Jurkat, Clone E6-1 (cell line): ENCODE results near the gene IFNGR1.

Source experiments
- DNase-seq: peaks from one replicate; pipeline ENCODE4 v3.0.0-alpha.2; 2011; ENCODE audit warnings: low read depth, low spot score
- H3K4me3 ChIP-seq: 2 replicates; pipeline ENCODE4 v1.5.1; 2011; ENCODE audit warnings: mild to moderate bottlenecking, low read length, control low read depth, moderate library complexity

The IFNGR1 gene

DNA sequence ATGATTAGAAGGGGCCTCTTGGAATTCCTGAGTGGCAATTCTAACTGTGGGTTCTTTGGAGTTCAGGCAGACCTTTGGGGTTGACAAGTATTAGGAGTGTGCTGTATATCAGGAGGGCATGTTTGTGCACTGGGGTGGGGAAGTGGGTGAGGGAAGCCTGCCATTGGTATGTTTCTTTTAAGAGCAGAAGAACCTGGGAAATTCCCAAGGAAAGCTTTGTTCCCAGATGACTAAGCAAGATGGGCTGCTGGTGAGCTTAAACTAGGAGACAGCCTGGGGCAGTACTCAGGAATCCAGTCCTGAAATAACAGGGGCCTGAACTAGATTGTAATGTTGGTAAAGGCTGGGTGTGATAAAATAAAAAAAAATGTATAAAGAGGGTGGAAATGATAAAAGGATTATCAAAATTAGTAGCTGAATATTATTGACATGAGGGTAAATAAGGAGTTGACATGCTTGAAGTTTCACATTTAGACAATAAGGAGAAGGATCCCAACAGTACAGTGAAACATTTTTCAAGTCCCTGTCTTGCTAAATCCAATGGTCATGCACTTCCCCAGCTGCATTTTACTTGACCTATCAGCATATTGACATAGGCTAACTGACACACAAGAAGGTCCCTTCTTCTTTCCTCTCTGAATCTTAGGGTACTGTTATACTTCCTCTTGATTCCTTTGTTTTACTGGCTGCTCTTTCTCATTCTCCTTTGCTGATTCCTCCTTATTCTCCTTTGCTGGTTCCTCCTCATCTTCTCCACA is 18.4 kb upstream of the IFNGR1 start:
- H3K4me3 ChIP-seq = no peak overlapping the region
- DNase-seq = no peak

DNA sequence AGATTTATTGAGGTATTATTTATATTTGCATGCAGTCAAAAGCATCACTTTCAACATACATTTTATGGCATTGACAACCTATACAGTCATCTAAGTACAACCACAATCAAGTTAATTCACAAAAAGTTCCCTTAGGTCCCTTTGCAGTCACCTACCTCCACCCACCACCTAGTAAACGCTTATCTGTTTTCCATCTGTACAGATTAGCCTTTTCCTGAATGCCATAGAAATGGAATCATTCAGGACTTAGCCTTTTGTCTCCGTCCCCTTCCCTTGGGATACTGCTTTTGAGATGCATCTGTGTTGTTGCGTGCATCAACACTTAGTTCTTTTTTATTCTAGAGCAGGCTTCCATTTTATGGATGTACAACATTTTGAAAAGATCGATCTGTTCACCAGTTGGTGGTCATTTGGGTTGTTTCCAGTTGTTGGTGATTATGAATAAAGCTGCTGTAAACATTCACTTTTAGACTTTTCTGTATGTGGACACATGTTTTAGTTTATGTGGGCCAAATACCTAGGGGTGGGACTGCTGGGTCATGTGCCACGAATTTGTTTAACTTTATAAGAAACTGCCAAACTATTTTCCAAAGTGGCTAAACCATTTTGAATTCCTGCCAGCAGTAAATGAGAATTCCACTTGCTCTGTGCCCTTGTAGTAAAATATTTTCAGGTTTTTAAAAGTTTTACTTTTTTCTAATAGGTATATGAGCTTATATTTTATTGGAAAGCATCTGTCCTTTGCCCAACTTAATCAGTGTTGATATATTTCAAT is 17.6 kb upstream of the IFNGR1 start:
- no peak for DNase-seq
- no peak overlapping the region for H3K4me3 ChIP-seq

DNA sequence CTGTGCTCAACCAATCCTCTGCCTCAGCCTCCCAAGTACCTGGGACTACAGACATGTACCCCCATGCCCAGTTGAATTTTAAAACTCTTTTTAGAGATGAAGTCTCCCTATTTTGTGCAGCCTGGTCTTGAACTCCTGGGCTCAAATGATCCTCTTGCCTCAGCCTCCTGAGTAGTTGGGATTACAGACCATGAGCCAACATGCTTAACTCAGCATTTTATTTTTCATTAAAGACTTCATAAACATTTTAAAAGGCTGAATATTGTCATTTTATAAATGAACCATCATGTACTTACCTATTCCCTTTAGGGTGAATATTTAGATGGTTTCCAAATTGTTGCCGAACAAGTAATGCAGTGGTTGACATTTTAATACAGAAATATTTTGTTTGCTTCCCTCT is 16.5 kb upstream of the IFNGR1 start:
- no peak for DNase-seq
- no peak overlapping the region for H3K4me3 ChIP-seq

DNA sequence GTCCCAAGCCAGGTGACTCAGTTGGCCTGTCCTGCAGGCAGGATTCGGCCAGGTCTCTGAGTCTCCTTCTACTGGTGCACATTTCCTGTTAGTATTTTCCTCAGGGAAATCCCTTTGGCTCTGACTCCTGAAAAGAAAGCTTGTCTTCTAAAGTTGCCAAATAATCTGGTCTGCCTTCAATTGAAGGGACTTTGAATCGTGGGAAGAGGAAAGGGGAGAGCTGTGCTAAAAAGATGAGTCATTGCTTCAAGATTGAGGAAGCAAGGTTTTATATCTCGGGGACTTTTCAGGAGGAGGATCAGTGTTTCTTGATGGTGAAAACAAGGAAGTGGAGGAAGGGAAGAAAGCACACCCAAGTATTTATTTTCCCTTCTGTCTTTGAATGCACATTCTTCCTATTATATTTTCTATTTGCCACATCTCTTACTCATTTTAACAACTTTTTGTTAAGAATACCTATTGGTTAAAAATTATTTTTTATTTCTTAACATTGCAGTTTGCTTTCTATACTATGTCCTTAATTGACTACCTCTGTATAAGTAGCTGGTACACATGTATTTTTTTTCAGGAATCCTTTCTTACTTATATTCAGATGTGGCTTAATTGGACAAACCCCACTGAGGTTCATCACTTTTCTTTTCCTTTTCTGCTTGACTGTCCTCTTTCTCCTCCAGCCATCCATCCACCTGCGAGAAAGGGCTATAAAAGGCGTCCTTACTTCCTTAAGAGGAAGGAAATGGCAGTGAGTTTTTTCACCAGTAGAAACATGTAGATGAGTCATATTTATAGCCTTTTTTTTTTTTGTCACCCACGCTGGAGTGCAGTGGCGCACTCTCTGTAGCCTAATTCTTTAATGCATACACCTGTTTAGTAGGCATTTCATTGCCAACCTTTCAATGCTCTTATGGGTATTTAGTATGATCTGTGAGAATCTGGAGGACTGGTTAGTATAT is 15.0 kb upstream of the IFNGR1 start:
- peak; percentile 61 for DNase-seq

DNA sequence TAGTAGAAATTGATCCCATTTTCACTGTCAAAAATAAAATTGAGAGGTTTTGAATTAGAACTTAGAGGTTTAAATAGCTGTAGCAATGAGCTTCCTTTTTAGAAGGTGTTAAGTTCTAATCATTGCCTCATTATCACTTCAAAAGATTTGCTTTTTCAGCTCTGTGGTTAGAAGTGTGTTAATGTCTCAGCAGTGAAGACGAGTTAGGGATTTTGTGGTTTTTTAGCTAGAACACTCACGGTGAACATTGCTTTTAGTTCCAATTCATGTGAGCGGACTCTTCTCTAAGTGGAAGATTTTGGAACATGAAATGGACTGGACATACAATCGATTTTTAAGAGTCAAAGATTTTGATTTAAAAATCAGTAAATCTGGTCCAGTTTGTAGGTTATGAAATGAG is 12.7 kb upstream of the IFNGR1 start:
- peak; percentile 85 for DNase-seq
- H3K4me3 ChIP-seq = no peak overlapping the region

More for the DNA sequence above, 15.0 kb upstream of the IFNGR1 start:
- no peak overlapping the region for H3K4me3 ChIP-seq

DNA sequence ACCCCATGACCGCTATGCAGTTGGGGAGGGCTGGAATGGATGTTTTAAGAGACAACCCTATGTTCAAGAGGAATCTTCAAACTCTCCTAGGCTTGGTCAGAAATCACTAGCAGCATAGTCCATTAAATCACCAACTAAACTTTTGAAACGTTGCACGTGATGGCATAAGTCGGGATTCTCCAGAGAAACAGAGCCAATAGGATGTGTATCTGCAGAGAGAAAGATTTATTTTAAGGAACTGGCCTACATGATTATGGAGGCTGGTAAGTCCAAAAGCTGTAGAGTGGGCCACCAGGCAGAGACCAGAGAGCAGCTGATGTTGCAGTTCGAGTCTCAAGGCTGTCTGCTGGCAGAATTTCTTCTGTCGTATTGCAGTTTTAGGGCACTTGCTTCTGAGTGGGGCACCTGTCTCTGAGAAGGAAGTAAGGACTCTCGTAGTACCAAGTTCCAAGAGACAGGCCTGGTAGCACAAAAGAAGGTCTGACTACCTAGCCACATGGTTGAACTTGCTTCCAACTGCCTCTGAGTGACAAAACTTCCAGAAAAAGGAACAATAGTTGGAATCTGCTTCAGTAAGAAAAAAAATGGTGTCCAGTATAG is 11.9 kb upstream of the IFNGR1 start:
- no peak for DNase-seq
- H3K4me3 ChIP-seq = no peak overlapping the region

DNA sequence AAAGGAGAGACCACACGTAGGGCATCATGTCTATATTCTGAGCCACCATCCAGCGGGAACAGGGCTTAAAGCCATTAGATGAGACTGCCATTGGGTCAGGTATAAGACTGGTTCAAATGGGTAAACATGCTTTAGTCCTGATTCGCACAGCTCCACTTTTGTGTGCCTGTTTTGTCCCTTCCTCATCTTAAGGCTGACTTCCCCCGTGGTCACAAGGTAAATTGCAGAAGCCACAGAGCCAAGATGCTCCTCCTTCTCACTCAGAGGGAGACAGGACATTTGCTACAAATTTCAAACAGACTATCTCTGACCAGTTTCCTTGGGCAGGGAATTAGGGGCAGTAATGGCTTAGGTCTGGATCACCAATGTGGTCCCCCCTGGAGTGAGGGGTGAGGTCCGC is 11.4 kb upstream of the IFNGR1 start:
- DNase-seq = no peak

DNA sequence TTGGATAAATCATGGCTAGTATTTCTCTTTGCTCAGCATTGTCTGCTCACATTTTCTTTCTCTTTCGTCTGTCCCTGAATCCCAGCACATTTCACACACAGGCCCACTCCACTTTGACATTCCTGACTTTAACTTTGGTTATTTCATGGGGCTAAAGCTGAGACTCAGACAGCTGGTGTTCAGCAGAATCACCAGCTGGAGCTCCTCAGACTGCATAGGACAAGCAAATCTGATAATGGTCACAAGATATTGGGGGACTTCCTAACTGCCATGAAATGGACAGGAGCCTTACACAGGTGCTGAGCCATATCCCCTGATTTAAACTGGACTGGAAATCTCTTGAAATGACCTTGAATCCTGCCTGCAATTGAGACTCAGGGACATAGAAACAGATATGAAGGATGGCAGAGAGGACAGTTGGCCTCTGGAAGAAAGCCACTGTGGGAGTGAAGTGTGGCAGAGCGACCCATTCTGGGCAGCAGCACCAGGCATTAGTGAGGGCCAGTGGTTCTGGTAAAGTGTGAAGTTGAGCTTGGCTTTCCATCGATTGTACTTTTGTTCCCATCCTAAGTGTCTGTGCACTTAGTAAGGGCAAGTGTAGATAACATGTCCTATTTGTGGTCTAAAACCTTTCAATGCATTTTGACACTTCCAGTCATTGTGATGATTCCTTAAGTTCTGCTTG is 10.0 kb upstream of the IFNGR1 start:
- no peak overlapping the region for H3K4me3 ChIP-seq

More for the DNA sequence above, 11.4 kb upstream of the IFNGR1 start:
- H3K4me3 ChIP-seq = no peak overlapping the region

DNA sequence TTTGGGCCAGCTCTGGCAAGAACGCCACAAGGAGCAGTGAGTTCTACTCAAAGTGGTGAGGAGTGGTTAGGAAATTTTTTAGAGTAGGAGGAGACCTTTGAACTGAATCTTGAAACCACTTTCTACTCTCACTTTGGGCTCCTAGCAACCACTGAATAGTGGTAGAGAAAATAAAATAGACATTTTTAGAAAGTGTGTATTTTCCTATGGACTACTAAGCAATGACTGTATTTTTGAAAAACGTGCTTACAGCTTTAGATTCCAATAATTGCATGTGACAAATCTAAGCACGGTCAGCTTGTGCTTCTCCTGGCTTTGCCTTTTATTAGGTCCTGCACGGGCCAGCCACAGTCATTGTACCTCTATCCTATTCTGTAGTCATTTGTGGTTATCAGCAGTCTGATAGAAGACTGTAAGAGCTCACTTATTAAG is 8.7 kb upstream of the IFNGR1 start:
- H3K4me3 ChIP-seq = no peak overlapping the region

More for the DNA sequence above, 10.0 kb upstream of the IFNGR1 start:
- no peak for DNase-seq

DNA sequence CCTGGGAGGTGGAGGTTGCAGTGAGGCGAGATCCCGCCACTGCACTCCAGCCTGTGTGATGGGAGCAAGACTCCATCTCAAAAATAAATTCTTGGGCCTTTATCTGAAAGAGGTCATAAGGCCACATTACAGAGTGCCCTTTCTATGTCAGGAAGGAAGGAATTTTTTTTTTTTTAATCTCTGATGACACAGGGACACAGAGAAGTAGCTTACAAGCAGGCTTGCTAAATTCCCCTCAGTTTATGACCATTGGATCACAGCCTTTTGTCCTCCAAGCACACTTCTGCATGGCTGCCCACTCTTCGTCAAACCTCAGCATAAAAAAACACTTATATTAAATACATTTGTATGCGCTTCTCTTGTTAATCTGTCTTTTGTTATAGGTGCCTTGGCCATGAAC is 7.5 kb upstream of the IFNGR1 start:
- DNase-seq = no peak
- no peak overlapping the region for H3K4me3 ChIP-seq

More for the DNA sequence above, 8.7 kb upstream of the IFNGR1 start:
- DNase-seq = no peak

DNA sequence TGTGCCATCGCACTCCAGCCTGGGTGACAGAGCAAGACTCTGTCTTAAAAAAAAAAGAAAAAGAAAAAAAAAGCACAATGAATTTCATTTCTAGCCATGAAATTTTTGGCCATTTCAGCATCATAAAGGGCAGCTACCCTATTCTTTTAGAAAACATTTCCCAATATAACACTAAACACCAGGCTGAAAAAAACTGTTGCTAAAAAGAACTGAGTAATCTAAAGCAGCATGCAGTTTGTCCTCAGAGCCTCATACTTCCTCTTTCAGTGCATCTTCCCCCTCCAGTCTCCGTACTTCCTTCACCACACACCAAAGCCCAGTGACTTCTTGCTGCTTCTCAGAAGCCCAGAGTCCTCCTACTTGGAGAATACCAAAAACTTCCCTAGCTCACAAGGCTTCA is 5.6 kb upstream of the IFNGR1 start:
- DNase-seq = no peak
- no peak overlapping the region for H3K4me3 ChIP-seq

DNA sequence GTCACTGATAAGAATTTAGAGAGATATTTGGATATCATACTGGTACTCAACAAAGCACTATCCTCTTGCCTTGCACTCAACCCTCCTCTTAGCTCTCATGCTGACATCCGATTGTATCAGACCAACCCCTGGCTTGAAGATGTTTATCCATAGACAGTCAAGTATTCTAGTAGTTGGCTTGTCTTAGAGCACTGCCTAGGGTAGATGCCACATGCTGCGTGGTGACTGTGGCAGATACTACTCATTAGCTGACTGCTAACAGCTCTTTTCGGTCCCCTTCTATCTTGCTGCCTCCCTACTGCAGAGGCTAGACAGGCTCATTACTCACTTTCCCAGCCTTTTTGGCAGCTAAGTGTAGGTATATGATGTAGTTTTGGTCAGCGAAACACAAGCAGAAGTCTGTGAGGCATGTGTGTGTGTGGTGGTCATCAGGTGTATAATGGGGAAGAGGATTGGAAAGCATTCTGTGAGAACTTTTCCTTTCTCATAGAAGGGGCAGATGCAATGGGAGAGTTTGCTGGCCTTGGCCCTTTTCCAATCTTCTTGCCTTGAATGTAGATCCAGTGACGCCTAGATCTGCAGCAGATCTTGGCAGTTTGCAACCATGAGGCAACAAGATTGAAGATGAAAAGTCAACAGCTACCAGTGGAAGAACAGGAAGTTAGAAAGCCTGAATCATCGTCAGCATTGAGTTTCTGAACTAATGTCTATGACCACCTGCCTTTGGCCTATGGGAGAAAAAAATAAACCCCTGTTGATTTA is 4.4 kb upstream of the IFNGR1 start:
- H3K4me3 ChIP-seq = no peak overlapping the region
- no peak for DNase-seq

DNA sequence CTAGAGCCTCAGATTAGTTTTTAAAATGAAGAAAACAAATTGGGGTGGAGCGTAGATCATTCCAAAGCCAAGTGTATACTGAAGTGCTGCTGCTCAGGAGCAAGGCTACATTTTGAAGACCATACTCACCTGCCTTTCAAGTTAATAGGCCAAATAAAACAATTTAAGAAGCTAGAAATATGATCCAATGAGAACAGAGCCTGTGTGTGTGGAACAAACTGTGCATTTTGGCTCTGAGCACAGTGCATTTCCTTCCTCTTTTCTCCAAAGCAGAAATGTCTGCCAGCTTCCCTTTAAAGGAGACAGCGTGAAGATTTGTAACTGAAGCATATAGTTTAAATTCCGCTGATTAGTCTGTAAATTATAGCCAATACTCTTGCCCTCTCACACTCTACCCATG is 3.2 kb upstream of the IFNGR1 start:
- no peak overlapping the region for H3K4me3 ChIP-seq
- no peak for DNase-seq

DNA sequence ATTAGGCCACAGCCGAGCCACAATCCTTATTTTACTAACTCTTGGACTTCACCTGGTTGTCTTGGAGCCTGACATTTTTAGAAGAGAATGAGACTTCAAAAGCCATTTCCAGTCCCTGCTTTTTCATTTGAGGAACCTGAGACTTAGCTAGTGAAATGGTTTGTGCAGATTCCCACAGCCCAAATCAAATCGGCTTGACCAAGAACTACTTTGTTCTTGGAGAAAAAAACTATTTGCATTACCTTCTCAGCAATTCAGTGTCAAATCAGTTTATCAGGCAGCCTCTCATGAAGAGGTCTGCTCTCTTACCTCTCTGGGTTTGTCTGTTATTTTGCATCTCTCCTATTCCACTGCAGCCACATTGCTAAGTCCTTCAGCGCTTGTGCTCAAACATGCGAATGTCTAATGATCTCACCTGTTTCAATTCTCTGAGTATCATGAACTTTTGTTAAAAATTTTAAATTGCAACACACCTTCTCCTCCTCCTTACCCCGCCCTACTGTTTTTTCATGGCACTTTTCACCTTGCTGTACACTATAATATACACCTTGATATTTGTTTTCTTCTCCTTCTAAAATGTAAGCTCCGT is 573 bp upstream of the IFNGR1 start:
- DNase-seq = no peak

DNA sequence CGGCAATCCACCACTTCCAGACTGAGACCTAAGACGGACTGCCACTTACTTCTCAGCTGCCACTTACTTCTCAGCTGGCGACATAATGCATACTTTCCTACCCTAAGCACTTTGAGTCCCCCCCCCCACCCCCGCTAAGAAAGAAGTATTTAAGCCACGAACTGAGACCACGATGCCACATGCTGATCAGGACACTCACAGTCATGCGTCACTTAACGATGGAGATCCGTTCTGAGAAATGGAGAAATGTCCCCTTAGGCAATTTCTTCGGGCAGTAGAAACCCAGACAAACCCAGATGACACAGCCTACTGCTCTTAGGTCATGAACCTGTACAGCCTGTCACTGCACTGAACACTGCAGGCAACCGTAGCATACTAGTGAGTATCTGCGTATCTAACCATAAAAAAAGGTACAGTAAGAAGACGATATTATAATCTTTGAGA is 690 bp downstream of the IFNGR1 start:
- no peak for DNase-seq
- peak overlapping the region; percentile 78 for H3K4me3 ChIP-seq

More for the DNA sequence above, 573 bp upstream of the IFNGR1 start:
- peak overlapping the region; percentile 78 for H3K4me3 ChIP-seq

DNA sequence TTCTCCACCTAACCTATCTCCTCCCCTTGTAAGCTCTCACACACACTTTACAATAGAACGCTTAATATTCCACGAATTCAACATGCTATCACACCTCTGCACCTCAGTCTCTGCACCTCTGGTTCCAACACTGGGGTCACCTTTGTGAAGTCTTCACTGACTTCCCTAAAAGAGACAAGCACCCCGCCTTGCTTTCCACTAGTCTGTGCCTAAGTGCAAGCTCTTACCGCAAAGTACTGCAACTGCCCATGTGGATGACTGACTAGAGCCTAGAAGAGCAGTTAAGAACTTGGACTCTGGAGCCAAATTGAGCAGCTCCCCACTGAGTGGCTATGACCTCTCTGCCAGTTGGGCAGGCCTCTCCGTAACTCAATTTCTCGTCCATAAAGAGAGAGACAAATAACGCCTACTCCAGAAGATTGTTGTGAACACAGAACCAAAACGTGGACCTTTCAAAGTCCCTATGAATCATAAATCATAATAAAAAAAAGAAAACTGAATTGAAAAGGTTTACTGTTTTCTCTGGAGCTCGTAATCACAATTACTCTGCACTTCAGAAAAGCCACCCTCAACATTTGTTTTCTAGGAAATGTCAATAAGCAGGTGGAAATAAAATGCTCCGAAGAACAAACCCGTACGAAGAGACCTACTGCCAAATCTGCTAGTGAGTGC is 1.2 kb downstream of the IFNGR1 start:
- no peak for DNase-seq
- peak overlapping the region; percentile 78 for H3K4me3 ChIP-seq
